NCI-H69 (cell line): ENCODE data around the gene LONP1.
"Not testable (repeated sequence)": the region's sequence is repeated elsewhere in the genome, so short reads cannot be mapped to it uniquely, and the experiment has no call there.

ENCODE experiments used
- DNase-seq: peaks from one replicate; lab custom pipeline; 2025; lab: John Stamatoyannopoulos, UW

LONP1 gene

DNA sequence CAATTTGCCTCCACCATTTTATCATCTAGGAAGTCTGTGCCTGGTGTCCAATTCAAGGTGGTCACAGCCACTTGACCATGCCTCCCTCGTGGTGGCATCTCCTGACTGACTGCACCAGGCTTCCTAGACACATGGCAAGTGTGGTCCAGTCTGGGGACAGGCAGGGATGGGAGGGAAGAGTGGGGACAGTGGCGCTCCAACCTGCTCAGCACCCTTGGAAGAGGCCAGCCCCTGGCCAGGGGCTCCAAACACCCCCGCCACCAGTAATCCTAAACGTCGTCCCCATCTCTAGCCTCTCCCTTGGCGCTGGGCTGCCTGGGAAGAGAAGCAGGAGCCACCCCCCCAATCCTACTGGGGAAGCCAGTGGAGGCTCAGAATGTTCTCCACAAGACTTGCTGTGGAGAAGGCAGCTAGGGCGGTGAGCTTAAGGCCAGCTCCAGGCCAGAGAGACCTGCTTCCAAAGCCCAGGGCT, 27.2 kb downstream of the LONP1 start:
- no peak for DNase-seq

DNA sequence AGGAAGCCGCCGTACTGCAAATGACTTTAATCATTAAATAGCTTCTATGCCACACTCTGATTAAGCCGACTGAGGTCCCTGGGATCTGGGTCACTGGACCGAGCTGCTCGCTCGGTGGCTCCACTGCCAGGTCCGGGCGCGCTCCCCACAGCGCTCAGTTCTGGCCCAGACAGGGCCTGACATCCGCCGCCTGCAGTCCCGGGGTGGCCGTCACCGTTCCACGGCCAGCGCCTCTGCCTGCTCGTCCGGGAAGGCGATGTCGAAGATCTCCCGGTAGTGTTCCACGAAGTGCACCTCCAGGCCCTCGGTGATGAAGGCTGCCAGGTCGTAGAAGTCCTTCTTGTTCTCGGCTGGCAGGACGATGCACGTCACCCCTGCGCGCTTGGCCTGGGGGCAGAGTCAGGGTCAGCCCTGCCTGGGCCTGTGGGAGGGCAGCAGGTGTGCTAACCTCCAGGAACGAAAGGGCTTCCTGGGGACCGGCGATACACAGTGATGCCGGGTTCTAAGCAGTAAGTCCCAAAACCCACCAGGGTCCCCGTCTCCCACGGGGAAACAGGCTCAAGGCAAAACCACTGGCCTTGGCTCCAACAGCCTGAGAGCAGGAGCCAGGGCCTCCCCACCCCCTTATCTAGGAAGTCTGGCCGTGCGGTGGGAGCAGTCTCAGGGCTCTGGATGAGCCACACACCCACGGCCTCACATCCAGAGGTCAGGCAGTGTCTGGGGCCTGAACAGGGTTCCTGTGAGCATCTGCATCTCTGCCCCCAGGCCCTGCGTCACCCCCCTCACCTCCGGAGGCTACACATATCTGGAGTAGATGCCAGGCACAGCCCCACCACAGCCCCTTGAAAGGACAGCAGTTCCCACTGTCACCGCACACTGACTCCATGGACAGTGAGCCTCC, 27.9 kb downstream of the LONP1 start:
- DNase-seq: no peak

- peak; percentile 49 for DNase-seq
Measured at GRCh38 chr19:5690955-5691821, 28.8 kb downstream of the LONP1 start.

- DNase-seq: peak; percentile 98
Measured at GRCh38 chr19:5690125-5690954, 29.6 kb downstream of the LONP1 start, which contains the start of gene RPL36. RPL36 (plus strand) TSS chr19:5690295; CDS start chr19:5690508, 213 bp downstream.

GRCh38 chr19:5688262-5688881, 31.6 kb downstream of the LONP1 start:
- not testable (repeated sequence) for DNase-seq

DNA sequence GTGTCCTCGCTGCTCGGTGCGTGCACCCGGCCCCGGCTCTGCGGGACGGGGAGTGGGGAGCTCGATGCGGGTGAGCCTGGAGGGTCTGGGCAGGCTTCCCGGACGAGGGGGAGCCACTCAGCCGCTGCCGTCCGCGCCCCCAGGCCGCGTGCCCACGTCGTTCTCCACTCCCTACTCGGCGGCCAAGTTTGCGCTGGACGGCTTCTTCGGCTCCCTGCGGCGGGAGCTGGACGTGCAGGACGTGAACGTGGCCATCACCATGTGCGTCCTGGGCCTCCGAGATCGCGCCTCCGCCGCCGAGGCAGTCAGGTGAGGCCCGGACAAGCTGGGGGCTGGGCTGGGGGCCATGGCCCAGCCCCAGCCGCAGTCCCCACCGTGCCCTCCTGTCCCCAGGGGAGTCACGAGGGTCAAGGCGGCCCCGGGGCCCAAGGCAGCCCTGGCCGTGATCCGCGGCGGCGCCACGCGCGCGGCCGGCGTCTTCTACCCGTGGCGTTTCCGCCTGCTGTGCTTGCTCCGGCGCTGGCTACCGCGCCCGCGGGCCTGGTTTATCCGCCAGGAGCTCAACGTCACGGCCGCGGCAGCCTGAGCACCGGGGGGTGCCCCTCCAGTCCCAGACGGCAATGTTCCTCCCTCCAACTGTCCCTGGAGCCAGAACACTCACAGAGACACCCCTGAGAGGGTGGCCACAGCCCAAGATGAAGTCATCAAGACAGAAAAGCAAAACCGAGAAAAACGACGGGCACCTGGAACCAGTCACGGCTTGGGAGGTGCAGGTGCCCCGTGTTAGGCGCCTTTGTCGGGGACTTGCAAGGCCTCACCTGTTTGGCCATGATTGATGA, 32.4 kb downstream of the LONP1 start:
- DNase-seq: no peak

GRCh38 chr19:5686647-5687359, 33.1 kb downstream of the LONP1 start:
- peak; percentile 96 for DNase-seq

- DNase-seq: no peak
Measured at GRCh38 chr19:5686326-5686646, 33.7 kb downstream of the LONP1 start.

- no peak for DNase-seq
Measured at GRCh38 chr19:5684694-5685430, 35.1 kb downstream of the LONP1 start.

DNA sequence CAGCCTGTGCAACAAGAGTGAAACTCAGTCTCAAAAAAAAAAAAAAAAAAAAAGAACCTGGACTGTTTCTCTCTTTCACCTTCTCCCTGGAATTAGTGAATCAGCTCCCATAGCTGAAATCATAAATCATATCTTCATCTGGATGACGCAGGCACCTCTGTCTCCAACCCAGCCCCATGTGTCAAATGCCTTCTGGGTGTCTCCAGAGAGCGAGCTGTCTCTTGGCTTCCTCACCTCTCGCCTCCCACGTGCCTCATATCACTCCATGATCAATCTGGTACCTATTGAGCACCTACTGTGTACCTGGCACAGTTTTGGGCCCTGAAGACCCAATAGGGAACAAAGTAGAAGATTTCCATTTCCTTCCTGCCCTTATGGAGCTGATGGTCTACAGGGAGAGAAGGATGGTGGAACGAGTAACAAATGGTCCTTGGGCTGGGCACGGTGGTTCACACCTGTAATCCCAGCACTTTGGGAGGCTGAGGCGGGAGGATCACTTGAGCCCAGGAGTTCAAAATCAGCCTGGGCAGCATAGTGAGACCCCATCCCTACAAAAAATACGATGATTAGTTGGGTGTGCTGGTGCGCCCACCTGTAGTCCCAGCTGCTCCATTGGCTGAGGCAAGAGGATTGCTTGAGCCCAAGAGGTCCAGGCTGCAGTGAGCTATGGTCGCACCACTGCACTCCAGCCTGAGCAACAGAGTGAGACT, 36.6 kb downstream of the LONP1 start:
- no peak for DNase-seq

- DNase-seq: no peak
Measured at GRCh38 chr19:5682107-5682482, 37.9 kb downstream of the LONP1 start.

DNA sequence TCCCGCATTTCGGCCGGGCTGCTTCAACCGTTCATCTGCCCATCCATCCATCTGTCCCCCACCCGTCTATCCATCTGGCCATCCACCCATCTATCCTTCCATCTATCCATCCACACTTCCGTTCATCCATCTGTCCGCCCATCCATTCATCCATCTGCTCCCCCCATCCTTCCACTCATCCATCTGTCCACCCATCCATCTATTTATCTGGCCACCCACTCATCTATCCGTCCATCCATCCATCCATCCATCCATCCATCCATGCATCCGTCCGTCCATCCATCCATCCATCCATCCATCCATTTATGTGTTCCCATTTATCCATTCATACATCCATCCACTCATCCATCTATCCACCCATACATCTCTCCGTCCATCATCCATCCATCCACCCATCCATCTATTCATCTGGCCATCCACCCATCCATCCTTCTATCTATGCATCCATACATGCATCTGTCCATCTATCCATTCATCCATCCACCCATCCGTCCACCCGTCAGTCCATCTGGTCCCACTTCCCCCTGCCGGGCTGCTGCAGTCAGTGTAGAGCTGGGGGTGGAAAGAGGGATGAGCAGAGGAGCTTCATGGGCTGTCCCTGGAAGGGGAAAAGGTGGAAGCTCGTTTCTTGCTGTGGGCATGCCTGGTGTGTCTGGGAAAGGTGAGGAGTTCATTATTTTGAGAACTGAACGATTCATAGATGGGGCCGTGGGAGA, 38.4 kb downstream of the LONP1 start:
- no peak for DNase-seq

GRCh38 chr19:5680437-5681368, 39.2 kb downstream of the LONP1 start, which contains the start of the genes HSD11B1L and MICOS13:
HSD11B1L (plus strand) TSS chr19:5681027; CDS start chr19:5684833, 3,806 bp downstream.
MICOS13 (minus strand) TSS chr19:5680516; CDS start chr19:5680486, 30 bp downstream.
- peak; percentile 100 for DNase-seq

- peak; percentile 65 for DNase-seq
Measured at GRCh38 chr19:5680084-5680436, 39.9 kb downstream of the LONP1 start.

DNA sequence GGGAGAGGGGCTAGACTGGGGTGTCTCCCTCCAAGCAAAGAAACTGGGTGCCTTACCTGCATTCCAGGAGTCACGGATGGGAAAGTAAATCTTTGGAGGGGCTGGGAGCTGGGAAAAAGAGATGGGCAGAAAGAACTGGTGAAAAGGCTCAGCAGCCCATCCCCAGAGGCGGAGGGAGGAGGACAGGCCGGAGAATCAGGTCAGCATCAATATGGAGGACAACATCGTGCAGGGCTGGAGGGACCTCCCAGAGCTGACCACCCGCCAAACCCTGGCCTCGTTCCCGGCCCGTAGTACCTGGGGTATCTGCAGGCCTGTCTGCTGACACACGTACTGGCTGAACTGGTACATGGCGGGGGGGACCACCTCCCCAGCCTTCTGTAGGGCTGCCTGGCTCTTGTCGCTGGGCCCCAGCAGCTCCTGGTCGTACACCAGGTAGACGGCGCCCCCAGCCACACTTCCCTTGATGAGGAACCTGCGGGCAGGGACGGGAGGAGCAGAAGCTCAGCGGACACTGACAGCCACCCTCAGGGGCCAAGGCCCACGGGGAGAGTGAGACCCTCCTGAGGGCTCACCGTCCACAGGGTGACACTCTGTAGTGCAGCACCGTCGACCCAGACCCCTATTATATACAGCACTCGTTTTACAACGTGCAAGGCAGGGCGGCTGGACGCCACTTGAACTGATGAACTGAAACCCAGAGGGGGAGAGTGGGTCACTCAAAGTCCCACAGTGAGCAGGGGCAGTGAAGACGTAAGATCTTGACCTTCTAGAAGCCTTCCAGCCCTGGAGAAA, 40.5 kb downstream of the LONP1 start:
- DNase-seq: peak; percentile 54
